C4-2B (cell line): ENCODE measurements around the gene ATP2C1.

Experiments used
- CTCF ChIP-seq: fragments of 450-650 bp; conservative IDR thresholded peaks from 2 replicates; pipeline ENCODE4 v1.5.1; 2017; ENCODE audit warnings: mild to moderate bottlenecking
- ZFX ChIP-seq: fragments of 450-650 bp; IDR thresholded peaks from 2 replicates; pipeline ENCODE4 v1.6.1; 2017

DNA sequence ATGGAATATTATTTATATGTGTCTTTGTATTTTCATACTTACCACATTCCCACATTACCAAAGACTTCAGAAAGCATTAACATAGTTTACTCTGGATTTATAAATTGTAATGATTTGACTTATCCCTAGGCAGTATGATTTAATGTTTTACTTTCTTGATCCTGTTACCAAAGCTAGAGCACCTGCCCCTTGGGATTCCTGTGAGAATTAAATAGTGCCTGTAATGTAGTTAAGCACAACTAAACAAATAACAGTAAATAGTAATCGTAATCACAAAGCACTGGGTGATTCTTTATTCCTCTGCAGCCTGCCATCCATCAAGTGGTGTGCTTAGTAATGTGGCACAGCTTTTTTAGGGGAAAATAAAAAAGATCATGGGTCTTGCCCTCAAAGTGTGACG, 39.1 kb downstream of the ATP2C1 start:
- TF ChIP-seq CTCF (no peak), ZFX (no peak)
